ENCODE measurements around the gene FAM163B.

GRCh38 chr9:133613432-133613831 is 4.2 kb upstream of the FAM163B start:
- TF ChIP-seq CTCF (conservative IDR thresholded peaks at IDR 0.05; ENCODE audit: low read depth in 2 of 2) (no peak), REST (IDR thresholded peaks at IDR 0.05; ENCODE audit: unreplicated experiment) (no peak), EZH2 (IDR thresholded peaks at IDR 0.05; ENCODE audit: low read depth, unreplicated experiment) (no peak), POLR2AphosphoS5 (IDR thresholded peaks at IDR 0.05; ENCODE audit: low read depth) (no peak), ETS1 (IDR thresholded peaks at IDR 0.05) (no peak), CREB1 (CRISPR knock-in tag; IDR thresholded peaks at IDR 0.05; ENCODE audit: low read depth) (no peak), JUNB (IDR thresholded peaks at IDR 0.05; ENCODE audit: unreplicated experiment) (no peak)
